Fibroblast of upper back skin (primary cell): ENCODE results near the gene ABCA8.
A peak's percentile ranks its signal among the peaks of the same experiment; 100 is the strongest.

ENCODE experiments used
- DNase-seq: peaks from one replicate; pipeline ENCODE4 v3.0.0-alpha.2; 2013

ABCA8 gene

DNA sequence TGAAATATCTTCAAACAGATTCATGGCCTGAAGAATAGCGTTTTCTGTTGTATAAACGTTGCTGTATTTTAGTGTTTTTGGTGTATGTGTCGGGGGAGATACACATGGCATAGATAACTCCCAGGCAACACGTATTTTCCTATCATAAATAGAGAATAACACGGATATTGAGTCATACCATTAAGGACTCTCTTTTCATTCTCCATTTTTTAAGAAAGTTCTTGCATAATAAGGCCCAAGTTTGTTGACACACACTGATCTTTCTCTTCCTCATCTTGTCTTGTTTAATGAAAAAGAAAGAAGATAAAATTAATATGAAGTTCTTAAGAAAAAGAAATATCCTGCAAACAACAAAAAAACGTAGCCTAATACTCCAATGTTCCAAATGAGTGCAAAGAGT is 13.4 kb downstream of the ABCA8 start:
- DNase-seq: no peak

DNA sequence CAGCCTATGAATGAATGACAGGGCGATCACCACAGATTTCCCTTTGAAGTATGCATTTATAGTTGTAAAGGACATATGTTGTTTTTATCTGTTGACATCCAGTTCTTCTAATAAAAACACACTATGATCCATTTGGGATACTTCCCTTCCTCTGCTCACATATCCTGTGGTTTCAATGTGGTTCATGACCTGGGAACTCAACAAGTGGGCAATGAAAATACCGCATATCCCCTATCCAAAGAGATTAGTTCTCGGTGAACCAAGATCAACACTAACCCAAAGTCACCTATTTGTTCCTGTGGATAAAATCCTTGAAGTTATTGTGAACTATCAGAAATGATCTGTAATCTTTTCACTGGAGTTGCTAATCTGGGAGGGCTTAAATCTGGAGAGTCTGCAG is 16.0 kb downstream of the ABCA8 start:
- DNase-seq: no peak

DNA sequence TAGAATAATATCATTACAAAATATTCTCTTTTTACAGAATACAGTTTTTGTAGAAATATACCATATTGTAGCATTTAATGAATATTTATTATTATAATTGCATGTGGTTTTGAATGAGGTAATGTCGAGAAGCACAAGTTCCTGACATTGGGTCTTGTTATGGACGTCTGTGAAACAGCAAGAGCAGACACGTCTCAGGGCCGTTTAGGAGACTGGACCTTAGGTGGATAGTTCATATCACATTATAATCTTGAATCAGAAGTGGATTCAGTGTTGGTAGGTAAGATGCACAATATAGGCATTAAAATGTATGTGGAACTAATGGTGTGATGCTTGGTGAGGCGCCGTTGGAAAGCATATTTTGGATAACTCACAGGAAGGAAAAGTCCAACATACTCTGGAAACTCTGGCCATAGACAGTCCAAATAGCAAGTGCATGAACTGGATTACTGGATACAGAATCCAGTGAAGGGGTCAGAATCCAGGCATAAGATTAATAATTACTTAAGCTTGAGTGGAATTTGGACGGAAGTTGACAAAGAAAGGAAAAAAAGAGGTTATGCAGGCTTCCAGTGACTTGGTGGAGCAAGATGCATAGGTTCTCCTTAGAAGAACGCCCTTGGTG is 17.2 kb downstream of the ABCA8 start:
- no peak for DNase-seq

DNA sequence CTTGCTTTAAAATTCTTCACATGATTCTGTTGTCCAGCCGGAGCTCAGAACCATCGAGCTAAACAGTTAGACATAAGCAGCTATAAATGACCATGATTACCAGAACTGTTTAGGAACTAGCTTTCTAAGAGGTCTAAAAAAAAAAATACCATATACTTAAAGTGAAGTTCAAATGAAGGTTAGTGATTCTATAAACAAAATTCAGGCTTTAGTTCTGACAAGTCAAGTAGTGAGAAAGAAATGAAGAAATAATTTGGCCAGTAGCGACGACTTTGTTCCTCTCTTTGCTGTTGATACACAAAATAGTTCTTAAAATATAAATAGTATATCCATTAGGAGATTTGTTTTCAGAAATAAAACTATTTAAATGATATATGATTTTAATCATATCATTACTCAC is 27.7 kb downstream of the ABCA8 start:
- no peak for DNase-seq

DNA sequence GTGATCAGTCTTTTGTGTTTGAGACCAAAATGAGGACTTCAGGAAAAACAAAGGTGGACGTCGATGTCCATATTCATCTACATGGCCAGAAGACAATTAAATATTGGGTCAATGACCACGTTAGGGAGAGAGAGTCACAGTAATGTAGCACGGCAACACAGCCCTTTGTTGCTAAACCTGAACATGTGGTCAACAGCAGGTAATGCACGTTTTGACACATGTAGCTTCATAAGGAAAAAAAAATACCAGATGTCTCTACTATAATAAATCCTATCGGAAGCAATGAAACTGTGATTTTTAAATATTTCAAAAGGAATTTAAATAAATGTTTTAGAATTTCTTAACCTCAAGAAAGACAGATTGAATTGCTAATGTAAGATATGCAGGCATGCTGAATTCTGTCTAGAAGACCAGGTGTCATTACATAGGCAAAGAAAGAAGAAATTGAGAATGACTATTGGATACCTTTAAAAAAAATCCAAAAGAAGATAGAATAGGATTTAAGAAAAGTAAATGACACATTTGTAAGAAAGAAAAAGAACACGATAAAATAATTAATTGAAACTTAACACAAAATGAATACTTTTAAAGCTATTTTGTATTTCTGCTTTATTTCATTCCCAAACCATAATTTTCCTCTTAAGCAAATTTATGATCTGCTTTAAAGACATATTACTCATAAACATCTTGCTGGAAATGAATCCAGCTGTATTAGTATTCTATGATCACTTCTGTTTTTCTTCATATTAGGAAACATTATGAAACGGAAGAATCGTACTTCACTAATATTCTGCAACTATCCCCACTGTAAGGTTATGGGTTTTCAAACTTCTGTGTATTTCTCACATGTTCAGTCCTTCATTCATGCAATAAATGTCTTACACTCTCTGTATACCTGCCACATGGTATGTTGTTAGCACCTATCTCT is 30.1 kb downstream of the ABCA8 start:
- no peak for DNase-seq

DNA sequence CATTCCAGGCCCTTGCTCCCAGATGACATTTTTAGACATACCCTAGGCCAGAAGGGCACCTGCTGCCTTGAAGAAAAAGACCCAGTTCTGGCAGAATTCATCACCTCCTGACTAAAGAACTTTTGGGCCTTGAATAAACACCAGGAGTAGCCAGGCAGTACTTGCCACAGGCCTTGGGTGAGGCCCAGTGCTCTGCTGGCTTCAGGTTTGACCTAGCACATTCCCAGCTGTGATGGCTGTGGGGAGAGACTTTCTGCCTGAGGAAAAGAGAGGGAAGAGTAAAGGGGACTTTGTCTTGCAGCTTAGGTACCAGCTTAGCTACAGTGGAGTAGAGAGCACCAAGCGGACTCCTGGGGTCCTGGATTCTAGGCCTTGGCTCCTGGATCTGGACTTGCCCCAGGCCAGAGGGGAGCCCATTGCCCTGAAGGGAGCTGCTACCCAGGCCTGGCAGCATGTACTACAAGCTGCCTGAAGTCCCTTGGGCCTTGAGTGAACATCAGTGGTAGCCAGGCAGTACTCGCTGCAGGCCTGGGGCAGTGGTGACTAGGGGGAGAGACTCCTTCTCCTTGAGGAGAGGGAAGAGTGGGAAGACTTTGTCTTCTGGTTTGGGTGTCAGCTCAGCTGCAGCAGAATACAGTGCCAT is 44.3 kb downstream of the ABCA8 start:
- DNase-seq: no peak

DNA sequence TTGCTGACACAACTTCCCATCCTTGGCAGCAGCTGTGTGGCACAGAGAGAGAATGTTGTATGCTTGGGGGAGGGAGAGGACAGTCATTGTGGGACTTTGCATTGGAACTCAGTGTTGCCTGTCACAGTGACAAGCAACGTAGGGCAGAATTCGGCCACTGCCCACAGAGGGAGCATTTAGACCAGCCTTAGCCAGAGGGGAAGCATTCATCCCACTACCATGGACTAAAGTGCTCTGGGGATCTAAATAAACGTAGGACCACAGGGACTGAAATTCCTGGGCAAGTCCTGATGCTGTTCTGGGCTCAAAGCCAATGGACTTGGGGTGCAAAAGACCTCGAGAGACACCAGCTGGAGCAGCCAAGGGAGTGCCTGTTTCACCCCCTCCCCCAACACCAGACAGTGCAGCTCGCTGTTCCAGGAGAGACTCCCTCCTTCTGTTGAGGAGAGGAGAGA is 44.9 kb downstream of the ABCA8 start:
- peak; percentile 29 for DNase-seq

DNA sequence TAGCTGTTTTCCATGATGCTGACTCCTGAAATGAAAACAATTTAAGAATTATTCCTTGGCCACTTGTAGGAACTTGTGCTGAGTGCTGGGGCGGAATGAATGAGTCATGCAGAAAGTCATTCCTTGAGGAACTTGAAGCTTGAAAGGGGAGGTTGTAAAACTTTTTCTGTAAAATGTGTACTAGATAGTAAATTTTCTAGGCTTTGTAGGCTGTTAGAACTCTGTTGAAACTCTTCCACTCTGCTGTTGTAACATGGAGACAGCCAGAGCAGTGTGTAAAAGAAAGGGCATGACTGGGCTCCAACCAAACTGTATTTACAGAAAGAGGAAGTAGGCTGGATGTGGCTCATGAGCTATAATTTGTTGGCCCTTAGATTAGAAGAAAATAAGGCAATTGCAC is 46.1 kb downstream of the ABCA8 start:
- peak; percentile 90 for DNase-seq

DNA sequence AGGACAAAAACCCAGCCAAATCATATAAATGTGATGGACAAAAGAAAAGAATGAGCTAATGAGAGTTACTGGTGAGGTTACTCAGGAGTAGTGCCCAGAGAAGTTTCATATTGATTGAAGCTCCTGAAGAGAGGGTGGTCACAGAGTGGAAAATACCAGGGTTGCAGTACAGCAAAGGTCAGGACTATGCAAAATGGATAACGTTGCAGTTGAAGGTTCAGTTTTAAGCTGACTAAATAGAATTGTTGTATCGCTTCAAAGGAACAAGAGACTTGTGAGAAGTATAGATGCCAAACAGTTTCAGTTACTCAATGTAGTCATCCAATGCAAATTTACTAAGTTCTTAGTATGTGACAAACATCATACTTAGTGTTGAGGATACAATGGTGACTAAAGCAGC is 47.1 kb downstream of the ABCA8 start:
- DNase-seq: no peak

DNA sequence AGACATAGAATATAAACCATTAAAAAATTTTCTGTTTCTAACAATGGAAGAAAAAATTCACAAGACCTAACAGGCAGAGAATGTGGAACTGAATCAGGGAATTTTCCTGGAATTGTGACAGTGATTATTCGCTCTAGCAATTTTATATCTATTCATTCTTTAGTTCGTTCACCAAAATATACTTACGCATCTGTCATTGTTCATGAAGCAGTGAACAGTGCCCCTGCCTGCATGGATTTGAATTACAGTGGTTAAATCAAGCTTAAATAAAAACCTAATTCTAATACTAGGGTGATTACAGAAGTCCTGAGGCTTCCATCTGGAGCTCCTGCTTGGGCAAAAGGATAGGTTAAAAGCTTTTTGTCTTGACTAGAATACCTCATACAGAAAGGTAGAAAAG is 48.6 kb downstream of the ABCA8 start:
- peak; percentile 9 for DNase-seq

DNA sequence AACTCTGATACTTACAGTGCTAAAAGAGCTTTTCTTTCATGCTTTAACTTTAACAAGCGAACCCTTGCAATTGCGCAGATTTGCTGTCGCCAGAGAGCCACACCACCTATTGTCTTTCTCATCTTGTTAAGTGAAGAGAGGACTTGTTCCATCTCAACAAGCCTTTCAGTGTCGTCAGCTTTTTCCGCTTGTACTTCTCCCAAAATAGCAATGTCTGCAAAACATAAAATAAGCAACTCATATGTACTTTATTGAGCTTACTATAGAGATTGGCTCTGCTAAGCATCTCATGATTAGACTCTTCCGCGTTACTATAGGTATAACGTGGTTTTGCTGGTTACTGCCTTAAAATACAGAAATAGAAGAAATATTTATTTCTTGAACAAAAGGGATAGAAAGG is 51.9 kb downstream of the ABCA8 start:
- no peak for DNase-seq

DNA sequence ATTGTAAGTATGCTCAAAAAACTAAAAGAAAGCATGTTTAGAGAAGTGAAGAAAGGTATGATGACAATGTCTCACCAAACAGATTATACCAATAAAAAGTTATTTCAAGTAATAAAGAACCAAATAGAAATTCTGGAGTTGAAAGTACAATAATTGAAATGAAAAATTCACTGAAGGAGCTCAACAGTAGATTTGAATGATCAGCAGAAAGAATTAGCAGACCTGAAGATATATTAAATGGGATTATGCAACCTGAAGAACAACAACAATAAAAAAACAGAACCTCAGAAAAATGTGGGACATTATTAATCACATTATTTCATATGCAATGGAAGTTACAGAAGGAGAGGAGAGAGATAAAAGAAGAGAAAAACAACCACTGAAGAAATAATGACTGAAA is 57.6 kb downstream of the ABCA8 start:
- DNase-seq: no peak

DNA sequence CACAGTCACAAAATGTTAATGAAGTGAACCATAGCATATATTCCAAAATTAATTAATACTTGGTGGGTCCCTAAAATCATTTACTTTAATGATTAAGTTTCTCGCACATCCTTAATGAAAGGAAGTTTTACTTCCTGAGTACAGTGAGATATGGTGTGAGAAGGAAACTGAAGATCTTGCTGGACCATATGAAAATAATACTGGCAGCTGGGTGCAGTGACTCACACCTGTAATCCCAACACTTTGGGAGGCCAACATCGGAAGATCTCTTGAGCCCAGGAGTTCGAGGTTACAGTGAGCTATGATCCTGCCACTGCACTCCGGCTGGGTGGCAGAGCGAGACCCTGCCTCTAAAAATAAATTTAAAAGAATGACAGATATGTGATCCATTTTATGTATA is 62.5 kb downstream of the ABCA8 start:
- DNase-seq: no peak

DNA sequence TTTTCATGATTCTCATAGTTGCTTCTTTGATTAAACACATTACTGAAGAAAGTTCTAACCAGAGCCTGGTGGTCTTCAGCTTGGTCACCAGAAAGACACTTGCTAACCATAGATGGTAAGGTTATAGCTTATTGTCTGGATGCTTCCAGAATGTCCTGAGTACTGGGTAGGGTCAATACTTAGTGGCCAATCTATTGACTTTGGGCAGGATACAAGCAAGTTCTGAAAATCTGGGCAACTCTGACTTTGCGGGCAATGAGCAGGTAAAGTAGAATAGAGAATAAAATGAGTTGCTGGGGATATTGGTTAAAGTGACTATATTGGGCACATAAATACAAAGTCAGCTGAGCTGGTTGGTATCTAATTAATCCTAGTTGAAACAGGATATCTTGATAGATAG is 63.0 kb downstream of the ABCA8 start:
- DNase-seq: no peak

DNA sequence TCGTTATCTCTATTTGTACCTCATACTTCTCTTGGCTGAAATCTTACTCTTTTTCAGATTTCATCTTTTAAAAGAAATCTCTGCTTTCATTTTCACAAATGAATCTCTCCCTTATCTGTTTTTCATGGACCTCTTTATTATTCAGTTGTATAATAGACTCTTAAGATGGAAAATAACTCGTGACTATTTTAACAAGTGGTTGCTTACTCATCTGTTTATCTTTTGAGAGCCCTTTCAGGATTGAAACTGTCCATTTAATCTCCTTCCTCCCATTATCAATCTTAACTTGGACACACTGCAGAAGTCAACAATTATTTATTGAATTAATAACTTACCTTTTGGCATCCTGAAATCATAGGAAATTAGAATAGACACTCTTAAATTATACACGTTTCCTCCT is 68.8 kb downstream of the ABCA8 start:
- no peak for DNase-seq

DNA sequence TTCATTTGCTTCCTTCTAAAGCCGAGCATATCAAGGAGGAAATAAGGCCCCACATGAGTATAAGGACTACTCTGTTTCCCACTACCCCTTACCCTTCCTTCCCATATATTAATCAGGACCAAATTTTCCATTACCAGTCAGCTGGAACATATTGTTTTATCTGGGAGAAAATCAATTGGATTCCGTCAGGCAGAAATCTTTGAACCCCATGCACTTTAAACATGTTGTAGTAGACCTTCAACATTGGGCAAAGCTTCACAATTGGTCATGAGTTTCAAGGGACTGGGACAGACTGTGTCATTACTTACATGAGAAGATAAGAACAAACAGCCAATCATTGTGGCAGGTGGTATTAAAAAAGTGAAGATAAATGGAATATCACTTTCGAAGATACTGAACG is 70.3 kb downstream of the ABCA8 start:
- no peak for DNase-seq

DNA sequence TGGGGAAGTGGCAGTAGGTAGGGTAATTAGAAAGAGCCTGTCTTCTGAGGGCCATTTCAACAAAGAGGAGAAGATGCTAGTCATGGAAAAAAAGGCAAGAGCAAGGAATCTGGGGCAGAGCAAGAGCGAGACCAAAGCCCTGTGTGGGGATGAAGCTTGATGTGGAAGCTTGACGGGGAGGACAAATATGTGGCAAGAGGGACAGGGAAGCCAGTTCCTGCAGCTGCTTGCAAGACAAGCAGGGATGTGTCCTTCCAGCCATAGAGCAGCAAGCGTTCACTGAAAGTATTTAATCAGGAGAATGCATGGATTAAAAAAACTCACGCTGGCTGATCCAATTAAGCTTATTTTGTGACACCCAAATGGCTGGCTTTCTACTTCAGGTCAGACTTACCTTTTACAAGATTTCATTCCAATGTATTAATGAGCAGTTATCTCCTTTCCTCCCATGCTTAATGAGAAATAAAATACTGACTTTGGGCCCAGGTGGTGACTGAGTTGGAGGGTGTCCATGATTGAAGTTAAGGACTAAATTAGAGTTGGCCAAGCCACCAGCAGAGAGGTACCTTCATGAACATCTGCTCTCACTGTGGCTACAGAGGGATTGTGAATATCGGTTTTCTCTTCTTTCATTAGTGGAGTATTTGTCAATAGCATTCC is 76.8 kb downstream of the ABCA8 start:
- no peak for DNase-seq

DNA sequence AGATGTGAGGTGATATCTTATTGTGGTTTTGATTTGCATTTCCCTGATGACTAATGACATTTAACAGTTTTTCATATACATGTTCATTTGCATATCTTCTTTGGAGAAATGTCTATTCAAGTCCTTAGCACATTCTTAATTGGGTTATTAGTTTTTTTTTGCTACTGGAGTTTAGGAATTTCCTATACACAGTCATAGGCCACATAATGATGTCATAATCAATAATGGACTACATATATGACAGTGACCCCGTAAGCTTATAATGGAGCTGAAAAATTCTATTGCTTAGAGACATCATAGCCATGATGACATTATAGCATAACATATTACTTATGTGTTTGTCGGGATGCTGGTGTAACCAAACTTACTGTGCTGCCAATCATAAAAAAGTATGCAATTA is 83.7 kb downstream of the ABCA8 start:
- no peak for DNase-seq

DNA sequence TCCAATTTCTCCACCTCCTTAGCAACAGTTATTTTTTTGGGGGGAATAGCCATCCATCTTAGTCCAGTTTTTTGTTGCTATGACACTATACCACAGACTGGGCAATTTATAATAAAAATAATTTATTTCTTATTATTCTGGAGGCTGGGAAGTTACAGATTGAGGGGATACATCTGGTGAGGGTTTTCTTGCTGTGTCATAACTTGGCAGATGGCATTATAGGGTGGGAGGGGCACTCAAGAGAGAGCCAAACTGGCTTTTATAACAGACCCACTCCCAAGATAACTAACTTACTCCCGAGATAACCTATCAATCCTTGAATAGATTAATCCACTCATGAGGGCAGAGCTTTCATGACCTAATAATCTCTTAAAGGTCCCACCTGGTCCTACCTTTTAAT is 84.2 kb downstream of the ABCA8 start:
- no peak for DNase-seq

DNA sequence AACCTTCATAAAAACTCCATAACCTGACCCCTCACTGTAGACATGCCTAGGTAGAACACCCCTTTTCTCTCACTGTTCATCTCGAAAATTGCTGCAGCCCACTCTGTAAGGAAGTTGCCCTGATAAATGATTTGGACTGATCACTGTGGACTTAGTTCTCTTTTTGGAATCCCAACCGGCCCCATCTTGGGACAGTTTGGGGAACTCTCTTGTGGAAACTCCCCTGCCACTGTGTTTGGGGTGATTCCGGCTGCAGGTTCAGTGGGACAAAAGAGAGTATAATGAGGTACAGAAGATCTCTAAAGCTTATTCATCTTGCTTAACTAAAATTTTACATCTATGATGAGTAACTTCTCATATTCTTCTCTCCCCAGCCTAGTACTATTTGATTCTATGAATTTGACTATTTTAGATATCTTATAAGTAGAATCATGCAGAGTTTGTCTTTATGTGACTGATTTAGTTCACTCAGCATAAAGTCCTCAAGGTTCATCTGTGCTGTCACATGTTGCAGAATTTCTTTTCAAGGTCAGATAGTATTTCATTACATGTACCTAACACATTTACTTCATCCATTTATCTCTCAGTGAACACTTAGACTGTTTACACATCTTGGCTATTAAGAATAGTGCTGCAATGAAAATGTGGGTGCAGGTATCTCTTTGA is 84.9 kb downstream of the ABCA8 start:
- no peak for DNase-seq

DNA sequence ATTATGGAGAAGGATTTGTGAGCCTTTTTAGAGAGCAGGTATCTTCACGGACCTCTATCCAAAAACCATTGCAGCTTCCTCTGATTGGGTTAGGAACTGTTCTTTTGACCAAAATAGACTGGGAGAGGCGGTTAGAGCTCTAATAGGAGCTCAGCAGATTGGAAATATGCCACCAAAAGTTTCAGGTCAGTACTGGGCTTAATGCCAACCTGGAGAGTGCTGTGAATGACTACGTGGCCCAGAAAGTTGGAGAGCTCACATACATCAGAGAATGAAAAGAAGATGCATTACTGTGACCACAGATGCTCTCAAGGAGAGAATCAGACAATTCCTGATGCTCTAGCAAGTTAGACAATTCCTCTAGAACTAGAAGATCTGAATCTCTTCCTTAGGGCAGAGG is 86.5 kb downstream of the ABCA8 start:
- DNase-seq: peak; percentile 53

DNA sequence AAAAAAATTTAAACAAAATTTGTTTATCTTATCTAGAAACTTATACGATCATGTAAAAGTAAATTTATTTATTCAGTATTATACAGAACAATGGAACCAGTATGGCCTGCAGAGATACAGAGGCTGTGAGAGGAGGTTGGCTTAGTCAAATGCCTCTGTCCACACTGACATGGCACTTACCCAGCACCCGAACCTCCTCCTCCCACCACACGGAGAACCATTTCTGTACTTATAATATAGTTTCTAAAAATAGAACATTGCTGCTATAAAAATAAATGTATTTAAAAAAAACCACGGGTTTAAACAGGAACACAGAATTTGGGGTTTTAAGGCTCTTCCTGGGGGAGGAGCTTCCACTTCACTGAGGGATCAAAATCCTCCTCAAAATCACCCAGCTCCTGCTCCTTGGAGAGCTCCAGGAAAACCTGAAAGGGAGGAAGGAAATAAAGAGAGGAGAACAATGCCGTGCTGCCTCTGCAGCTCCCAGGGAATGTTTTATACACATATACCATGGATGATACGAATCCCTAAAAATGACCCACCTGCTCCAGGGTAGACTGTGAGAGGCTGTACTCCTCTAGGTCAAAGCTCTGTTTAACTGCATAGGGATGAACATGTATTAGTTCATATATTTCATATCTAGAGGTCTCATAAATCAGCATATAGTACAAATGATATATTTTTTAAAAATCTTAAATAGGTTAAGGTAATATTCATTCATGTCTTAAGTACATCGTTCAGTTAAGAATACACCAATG is 87.3 kb downstream of the ABCA8 start:
- DNase-seq: no peak
